Neural progenitor cell (in vitro differentiated cells): ENCODE data around the gene SLC2A5.

Source experiments
- EZH2phosphoT487 ChIP-seq: fragments of 200-600 bp; sonication (generic); IDR thresholded peaks from 2 replicates; pipeline ENCODE4 v1.6.1; 2017; ENCODE audit warnings: antibody characterized with exemption
- TF ChIP-seq, protein P1 (sequence below): fragments of 200-600 bp; sonication (generic); IDR thresholded peaks from 2 replicates; pipeline ENCODE4 v1.5.1; 2017; ENCODE audit warnings: antibody characterized with exemption, mild to moderate bottlenecking

DNA sequence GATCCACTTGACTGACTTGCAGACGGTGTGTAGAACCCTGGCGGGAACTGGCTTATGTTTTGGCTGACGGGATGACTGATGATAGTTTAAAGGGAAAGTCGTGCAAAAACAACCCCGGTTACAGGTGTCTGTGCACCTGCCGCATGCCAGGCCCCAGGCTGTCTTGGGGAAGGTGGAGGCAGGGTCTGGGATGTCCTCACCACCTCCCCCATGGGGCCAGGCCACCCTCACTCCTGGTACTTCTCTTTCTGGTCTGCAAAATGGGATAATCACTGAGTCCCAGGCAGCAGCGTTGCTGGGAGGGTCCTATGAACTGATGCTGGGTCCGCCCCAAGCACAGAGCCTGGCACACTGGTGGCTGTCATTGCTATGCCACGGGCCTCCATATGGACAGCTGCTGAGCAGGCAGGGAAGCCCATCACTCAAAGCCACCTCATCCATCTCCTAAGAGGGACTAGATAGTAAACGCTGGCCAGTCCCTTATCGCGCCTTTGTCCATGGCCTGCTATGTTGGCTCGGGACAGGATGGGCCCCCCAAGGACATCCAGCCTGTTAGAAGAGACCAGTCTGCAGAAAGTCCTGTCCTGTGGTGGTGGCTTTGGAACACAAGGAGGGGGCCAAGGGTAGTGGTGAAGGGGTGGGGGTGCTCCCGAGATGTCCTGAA lies 28.2 kb downstream of the SLC2A5 start:
- TF ChIP-seq, protein P1, sequence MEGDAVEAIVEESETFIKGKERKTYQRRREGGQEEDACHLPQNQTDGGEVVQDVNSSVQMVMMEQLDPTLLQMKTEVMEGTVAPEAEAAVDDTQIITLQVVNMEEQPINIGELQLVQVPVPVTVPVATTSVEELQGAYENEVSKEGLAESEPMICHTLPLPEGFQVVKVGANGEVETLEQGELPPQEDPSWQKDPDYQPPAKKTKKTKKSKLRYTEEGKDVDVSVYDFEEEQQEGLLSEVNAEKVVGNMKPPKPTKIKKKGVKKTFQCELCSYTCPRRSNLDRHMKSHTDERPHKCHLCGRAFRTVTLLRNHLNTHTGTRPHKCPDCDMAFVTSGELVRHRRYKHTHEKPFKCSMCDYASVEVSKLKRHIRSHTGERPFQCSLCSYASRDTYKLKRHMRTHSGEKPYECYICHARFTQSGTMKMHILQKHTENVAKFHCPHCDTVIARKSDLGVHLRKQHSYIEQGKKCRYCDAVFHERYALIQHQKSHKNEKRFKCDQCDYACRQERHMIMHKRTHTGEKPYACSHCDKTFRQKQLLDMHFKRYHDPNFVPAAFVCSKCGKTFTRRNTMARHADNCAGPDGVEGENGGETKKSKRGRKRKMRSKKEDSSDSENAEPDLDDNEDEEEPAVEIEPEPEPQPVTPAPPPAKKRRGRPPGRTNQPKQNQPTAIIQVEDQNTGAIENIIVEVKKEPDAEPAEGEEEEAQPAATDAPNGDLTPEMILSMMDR: no peak
- no peak for TF ChIP-seq EZH2phosphoT487
